Fibroblast of gingiva (primary cell): ENCODE results near the gene SSR2.

Experiments used
- DNase-seq: peaks from one replicate; pipeline ENCODE4 v3.0.0-alpha.2; 2011; ENCODE audit warnings: low read depth

SSR2 gene

GRCh38 chr1:155974208-155975115 lies 46.3 kb downstream of the SSR2 start:
- no peak for DNase-seq

- no peak for DNase-seq
Measured at GRCh38 chr1:155973723-155974122, 47.0 kb downstream of the SSR2 start.

- DNase-seq, result no peak
Measured at GRCh38 chr1:155971910-155972809, 48.6 kb downstream of the SSR2 start.

DNA sequence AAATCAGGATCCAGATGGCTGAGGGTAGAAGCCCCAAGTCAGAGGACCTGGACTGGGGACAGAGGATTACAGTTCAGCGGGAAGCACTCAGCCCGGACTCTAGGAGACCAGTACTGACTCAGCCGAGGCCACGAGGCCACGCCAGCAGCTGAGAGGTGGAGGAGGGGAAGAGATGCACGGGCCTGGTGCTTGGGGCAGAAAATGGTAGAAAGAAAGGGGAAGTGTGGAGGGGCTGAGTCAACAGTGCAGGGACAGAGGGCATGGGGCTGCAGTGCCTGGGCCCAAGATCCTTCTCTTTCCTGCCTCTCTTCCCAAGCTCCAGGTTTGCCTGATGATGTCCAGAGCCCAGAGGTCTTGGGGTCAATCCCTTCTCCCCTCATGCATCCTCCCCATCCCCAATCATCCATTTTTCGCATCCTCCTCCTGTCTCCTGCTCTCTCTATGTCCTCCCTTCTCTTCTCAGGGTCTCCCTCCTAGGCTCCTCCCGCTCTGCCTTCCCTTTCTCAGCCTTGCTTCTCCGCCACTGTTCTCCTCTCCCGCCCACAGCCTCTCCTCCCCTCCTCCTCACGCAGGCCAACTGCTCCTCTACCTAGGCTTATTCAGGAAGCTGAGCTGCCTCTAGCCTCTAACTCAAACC lies 50.1 kb downstream of the SSR2 start:
- DNase-seq, result peak; percentile 47

GRCh38 chr1:155969377-155969791 lies 51.4 kb downstream of the SSR2 start:
- DNase-seq, result no peak

DNA sequence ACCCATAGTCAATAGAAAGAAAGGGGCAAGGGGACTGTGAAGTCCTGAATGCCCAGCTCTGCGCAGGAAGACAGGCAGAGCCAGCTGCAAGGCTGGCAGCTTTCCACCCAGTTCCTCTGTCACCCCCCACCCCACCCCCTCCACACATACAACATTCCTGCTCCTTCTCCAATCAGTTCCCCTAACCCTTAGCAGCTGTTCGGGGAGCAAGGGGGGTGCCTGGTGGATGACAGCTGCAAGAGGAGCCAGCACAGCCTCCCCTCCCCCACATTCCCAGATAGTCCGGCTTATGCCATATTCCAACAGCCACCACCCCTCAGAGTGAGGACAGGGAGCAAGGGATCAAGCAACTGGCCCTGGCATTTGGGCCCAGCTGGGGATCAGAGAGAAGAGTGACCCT lies 52.1 kb downstream of the SSR2 start:
- DNase-seq, result peak; percentile 31

DNA sequence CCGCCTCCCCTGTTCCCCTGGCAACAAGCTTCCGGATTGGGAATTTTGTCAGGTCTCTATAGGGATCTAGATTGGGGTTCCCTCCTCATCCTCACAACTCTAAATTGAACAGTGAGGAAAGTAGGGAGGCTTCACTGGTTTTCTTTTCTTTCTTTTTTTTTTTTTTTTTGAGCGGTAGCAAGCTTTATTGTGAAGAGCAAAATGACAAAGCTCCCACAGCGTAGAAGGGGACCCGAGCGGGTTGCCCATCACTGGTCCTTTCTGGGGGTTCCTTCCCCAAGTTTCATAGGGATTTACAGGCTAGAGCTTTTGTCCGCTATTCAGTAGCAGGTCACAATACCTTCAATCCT lies 52.7 kb downstream of the SSR2 start:
- DNase-seq, result no peak

- DNase-seq, result no peak
Measured at GRCh38 chr1:155967341-155968050, 53.3 kb downstream of the SSR2 start.

GRCh38 chr1:155966750-155967149 lies 54.0 kb downstream of the SSR2 start:
- no peak for DNase-seq

GRCh38 chr1:155966135-155966534 lies 54.6 kb downstream of the SSR2 start:
- no peak for DNase-seq

DNA sequence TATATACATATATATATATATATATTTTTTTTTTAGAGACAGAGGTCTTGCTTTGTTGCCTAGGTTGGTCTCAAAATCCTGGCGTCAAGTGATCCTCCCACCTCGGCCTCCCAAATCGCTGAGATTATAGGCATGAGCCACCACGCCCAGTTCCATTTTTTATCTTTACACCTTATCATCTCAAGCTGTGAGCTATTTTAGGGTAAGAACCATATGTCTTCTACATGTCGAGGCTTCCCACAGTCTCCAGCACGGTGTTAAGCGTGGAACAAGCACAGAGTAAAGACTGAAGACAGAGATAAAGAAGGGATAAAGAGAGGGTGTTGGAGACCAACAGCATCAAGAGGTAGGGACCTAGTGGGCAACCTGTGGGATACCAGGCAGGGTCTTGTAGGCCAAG lies 56.6 kb downstream of the SSR2 start:
- DNase-seq, result no peak

DNA sequence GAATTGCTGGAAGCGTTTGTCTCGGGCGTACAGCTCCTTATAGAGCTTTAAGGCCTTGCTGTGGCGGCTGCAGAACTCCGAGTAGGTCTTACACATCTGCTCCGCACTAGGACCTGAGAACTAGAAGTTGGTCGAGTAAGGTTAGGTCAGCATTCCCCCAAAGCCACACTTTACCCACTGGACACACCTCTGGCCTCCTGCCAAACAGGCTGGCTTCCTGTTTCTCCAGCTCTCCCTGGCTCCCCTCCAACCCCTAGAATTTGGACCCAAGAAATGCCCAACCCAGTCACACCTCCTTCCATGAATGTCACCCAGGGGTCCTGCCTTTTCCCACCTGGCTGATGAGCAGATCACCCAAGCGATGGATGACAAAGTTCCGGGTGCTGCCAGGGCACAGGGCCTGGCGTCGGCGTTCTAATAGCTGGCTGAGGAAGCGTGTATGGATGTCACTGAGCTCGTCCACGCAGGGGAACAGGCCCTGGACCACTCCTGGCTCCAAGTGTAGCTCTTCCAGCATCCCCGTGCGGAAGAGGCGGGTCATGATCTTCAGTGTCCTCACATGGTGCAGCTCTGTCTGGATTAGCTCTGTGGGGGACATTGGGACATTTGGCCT lies 58.0 kb downstream of the SSR2 start:
- no peak for DNase-seq

GRCh38 chr1:155961937-155962336 lies 58.8 kb downstream of the SSR2 start:
- DNase-seq, result peak; percentile 77

DNA sequence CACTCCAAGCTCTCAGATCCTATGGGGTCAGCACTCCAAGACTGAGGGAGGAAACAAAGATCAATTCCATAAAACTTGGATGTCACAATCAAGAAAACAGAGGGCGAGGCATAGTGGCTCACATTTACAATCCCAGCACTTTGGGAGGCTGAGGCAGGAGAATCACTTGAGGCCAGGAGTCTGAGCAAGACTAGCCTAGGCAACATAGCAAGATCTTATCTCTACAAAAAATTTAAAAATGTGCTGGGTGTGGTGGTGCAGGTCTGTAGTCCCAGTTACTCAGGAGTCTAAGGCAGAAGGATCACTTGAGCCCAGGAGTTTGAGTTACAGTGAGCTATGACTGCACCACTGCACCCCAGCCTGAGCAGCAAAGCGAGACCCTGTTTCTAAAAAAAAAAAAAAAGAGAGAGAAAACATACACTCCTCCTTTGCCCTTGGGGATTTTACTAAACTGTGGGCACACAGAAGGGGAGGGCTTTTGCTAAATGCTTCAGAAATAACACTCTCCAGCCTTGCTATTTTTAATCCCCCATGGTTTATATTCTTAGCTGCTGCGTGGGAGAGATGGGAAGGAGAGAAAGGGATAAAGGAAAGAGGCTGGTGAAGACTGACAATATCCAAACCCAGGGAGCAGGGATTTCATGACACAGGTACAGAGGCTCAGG lies 60.5 kb downstream of the SSR2 start:
- no peak for DNase-seq
